Vagina (tissue), 2 donors: ENCODE data around the gene NDST1. TPM values are rescaled to one million over a fixed set of nuclear protein-coding genes. Genes with fewer than 3 reads are reported as not detected.

Experiments
- DNase-seq, 2 donors: peaks; one replicate each; pipeline ENCODE4 v3.0.0-alpha.2; 2017; ENCODE audit errors: extremely low spot score in 2 of 2
- H3K27ac ChIP-seq: fragments of 200-600 bp; sonication (generic); one replicate; pipeline ENCODE4 v1.5.1; 2019
- H3K27me3 ChIP-seq: fragments of 200-600 bp; sonication (generic); one replicate; pipeline ENCODE4 v1.5.1; 2019
- H3K36me3 ChIP-seq, 2 donors: fragments of 200-600 bp; sonication (generic); one replicate each; pipeline ENCODE4 v1.5.1; 2017 to 2019
- H3K4me1 ChIP-seq: fragments of 200-600 bp; sonication (generic); one replicate; pipeline ENCODE4 v1.5.1; 2019
- H3K4me3 ChIP-seq, 2 donors: fragments of 200-600 bp; sonication (generic); 1 replicate in 1 of 2; 2 replicates in 1 of 2; pipeline ENCODE4 v1.5.1; 2016 to 2019
- H3K9me3 ChIP-seq: fragments of 200-600 bp; sonication (generic); one replicate; pipeline ENCODE4 v1.5.1; 2019
- CTCF ChIP-seq, 3 experiments: fragments of 450-650 bp in 2 of 3; fragments of 200-600 bp in 1 of 3; sonication (generic) in 1 of 3; IDR thresholded peaks; one replicate each; pipeline ENCODE4 v1.5.1; 2017 to 2019; ENCODE audit warnings: antibody characterized with exemption in 3 of 3, mild to moderate bottlenecking in 2 of 3, moderate library complexity in 2 of 3
- POLR2A ChIP-seq, 2 donors: fragments of 450-650 bp; IDR thresholded peaks; one replicate each; pipeline ENCODE4 v1.6.1; 2017; ENCODE audit warnings: antibody characterized with exemption in 2 of 2, mild to moderate bottlenecking in 2 of 2, moderate library complexity in 2 of 2
- POLR2AphosphoS5 ChIP-seq, 2 donors: sonication (generic); formaldehyde crosslinking; IDR thresholded peaks; one replicate each; pipeline ENCODE4 v1.9.0; 2017; ENCODE audit warnings: antibody characterized with exemption in 2 of 2, mild to moderate bottlenecking in 2 of 2, low read depth in 1 of 2; ENCODE audit not compliant: insufficient read depth in 1 of 2
- intact Hi-C: fragments of 100-400 bp; cut with DNase I; formaldehyde crosslinking; loops from one replicate; pipeline ENCODE4 v1.15.1; 2023
- total RNA-seq: library from RNA; depleted of rRNA; stranded (reverse); fragments of >200 nt; gene quantifications from one replicate; pipeline ENCODE4 v1.2.3, GENCODE V29; 2016

The NDST1 gene
- total RNA-seq, 1 donor from 2014 or later = 73.9 TPM

- H3K9me3 ChIP-seq = no peaks in the 10 kb centered on the region
- H3K36me3 ChIP-seq = peaks cover 6 to 81% of the 10 kb centered on the region in 2 donors
- DNase-seq = no peak
- H3K27ac ChIP-seq = no peak overlapping the region
- no peak overlapping the region for H3K4me3 ChIP-seq
- intact Hi-C loops = no loop called here
- peaks cover 13% of the 10 kb centered on the region for H3K4me1 ChIP-seq
- TF ChIP-seq POLR2A (IDR thresholded peaks at IDR 0.05) = no peak
- TF ChIP-seq CTCF (IDR thresholded peaks at IDR 0.05) = no peak
- no peak for TF ChIP-seq POLR2AphosphoS5 (IDR thresholded peaks at IDR 0.05; ENCODE audit: insufficient read depth in 1 of 2, low read depth in 1 of 2)
- H3K27me3 ChIP-seq = no peaks in the 10 kb centered on the region
Measured at GRCh38 chr5:150535611-150536010, 27.7 kb downstream of the NDST1 start.

GRCh38 chr5:150538007-150538917 is 30.3 kb downstream of the NDST1 start:
- intact Hi-C loops = no loop called here
- no peak overlapping the region for H3K27ac ChIP-seq
- no peaks in the 10 kb centered on the region for H3K9me3 ChIP-seq
- DNase-seq = no peak
- peaks cover 6 to 81% of the 10 kb centered on the region in 2 donors for H3K36me3 ChIP-seq
- peaks cover 10% of the 10 kb centered on the region for H3K4me1 ChIP-seq
- no peak overlapping the region for H3K4me3 ChIP-seq
- no peaks in the 10 kb centered on the region for H3K27me3 ChIP-seq
- no peak for TF ChIP-seq POLR2A (IDR thresholded peaks at IDR 0.05)
- no peak for TF ChIP-seq CTCF (IDR thresholded peaks at IDR 0.05)
- no peak for TF ChIP-seq POLR2AphosphoS5 (IDR thresholded peaks at IDR 0.05; ENCODE audit: insufficient read depth in 1 of 2, low read depth in 1 of 2)

DNA sequence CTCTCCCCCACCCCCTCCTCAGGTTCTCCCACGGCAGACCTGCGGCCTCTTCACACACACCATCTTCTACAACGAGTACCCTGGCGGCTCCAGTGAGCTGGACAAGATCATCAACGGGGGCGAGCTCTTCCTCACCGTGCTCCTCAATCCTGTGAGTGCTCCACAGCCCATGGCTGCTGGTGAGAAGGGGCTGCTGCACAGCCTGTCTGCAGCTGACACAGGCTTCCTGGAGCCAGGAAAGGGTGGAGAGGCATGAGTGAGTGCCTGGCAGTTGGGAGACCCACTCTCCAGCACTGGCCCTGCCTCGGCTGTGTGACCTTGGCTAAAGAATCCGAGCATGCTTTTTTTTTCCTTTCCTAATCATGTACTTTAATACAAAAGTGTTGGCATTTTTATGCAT is 31.3 kb downstream of the NDST1 start:
- TF ChIP-seq CTCF (IDR thresholded peaks at IDR 0.05) (no peak), POLR2AphosphoS5 (IDR thresholded peaks at IDR 0.05; ENCODE audit: insufficient read depth in 1 of 2, low read depth in 1 of 2) (no peak), POLR2A (IDR thresholded peaks at IDR 0.05) (no peak)
- no peak overlapping the region for H3K4me3 ChIP-seq
- no peaks in the 10 kb centered on the region for H3K9me3 ChIP-seq
- intact Hi-C loops = no loop called here
- peaks cover 10% of the 10 kb centered on the region for H3K4me1 ChIP-seq
- no peaks in the 10 kb centered on the region for H3K27me3 ChIP-seq
- no peak for DNase-seq
- H3K36me3 ChIP-seq = peaks cover 6 to 72% of the 10 kb centered on the region in 2 donors
- H3K27ac ChIP-seq = no peak overlapping the region

DNA sequence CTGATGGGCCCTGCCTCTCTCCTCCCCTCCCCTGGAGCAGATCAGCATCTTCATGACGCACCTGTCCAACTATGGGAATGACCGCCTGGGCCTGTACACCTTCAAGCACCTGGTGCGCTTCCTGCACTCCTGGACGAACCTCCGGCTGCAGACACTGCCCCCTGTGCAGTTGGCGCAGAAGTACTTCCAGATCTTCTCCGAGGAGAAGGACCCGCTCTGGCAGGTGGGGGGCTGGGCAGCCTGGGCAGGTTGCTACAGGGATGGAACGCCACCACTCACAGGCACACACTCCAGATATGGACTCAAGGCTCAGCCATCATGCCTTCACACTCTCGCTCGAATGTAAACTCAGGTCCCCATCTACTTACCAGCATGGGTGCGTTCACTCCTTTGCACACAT is 32.1 kb downstream of the NDST1 start:
- TF ChIP-seq POLR2AphosphoS5 (IDR thresholded peaks at IDR 0.05; ENCODE audit: insufficient read depth in 1 of 2, low read depth in 1 of 2) = no peak
- no peak for TF ChIP-seq CTCF (IDR thresholded peaks at IDR 0.05)
- no peak for TF ChIP-seq POLR2A (IDR thresholded peaks at IDR 0.05)
- no peaks in the 10 kb centered on the region for H3K27me3 ChIP-seq
- peaks cover 17% of the 10 kb centered on the region for H3K4me1 ChIP-seq
- intact Hi-C loops = no loop called here
- peaks cover 6 to 64% of the 10 kb centered on the region in 2 donors for H3K36me3 ChIP-seq
- H3K27ac ChIP-seq = no peak overlapping the region
- no peak overlapping the region for H3K4me3 ChIP-seq
- DNase-seq = no peak
- H3K9me3 ChIP-seq = no peaks in the 10 kb centered on the region
